ENCODE results near the gene SH3BP1.

Gene SH3BP1

DNA sequence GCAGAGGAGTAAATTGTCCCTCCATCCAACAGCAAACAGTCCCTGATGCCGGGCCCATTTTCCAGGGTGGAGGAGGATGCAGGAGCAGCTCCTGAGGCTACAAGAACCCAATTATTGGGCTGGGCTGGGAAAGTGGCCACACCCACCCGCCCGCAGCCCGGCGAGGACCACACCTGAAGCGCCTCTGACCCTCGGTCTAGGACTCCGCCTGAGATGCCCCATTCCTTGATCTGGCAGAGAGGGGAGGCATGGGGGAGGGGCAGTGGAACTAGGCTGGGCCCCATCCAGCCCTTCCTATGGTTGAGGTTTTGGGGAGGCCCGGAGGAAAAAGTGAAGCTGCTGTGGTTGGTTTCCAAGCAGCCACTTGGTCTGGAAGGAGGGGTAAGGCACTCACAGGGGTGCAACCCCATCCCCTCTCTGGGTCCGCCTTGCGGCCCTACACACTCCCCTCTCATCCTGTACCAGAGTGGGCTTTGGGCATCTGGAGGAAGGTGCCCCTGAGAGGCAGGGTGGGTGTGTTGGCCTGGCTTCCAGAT is 33.5 kb downstream of the SH3BP1 start:
- no peak overlapping the region for H3K4me3 ChIP-seq (replicated peaks; ENCODE audit: low read depth, low read length)
- H3K36me3 ChIP-seq (ENCODE audit: control insufficient read depth, insufficient read depth, low read length) = peaks cover 1% of the 10 kb centered on the region; the same call in 1 of the 2 replicates
- H3K27me3 ChIP-seq (replicated peaks; ENCODE audit: control insufficient read depth, insufficient read depth, low read length) = no peaks in the 10 kb centered on the region
- TF ChIP-seq, protein P1, sequence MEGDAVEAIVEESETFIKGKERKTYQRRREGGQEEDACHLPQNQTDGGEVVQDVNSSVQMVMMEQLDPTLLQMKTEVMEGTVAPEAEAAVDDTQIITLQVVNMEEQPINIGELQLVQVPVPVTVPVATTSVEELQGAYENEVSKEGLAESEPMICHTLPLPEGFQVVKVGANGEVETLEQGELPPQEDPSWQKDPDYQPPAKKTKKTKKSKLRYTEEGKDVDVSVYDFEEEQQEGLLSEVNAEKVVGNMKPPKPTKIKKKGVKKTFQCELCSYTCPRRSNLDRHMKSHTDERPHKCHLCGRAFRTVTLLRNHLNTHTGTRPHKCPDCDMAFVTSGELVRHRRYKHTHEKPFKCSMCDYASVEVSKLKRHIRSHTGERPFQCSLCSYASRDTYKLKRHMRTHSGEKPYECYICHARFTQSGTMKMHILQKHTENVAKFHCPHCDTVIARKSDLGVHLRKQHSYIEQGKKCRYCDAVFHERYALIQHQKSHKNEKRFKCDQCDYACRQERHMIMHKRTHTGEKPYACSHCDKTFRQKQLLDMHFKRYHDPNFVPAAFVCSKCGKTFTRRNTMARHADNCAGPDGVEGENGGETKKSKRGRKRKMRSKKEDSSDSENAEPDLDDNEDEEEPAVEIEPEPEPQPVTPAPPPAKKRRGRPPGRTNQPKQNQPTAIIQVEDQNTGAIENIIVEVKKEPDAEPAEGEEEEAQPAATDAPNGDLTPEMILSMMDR (IDR thresholded peaks at IDR 0.05; ENCODE audit: insufficient read depth, low read length, poor library complexity, severe bottlenecking) = no peak
- no peak for DNase-seq (ENCODE audit: extremely low read depth, insufficient read length)

DNA sequence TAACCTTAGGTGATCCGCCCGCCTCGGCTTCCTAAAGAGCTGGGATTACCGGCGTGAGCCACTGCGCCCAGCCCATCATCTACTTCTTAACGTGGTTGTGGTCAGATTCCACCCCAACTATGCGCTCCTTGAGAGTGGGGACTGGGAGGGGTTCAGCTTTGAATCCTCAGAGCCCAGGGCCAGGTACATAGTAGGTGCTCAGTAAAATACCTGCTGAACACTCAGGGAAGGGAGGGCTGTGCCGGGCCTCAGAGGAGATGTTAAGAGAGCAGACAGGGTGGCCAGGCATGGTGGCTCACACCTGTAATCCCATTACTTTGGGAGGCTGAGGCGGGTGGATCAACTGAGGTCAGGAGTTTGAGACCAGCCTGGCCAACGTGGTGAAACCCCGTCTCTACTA is 34.8 kb downstream of the SH3BP1 start:
- Histone ChIP-seq H3K36me3 (ENCODE audit: control insufficient read depth, insufficient read depth, low read length) (peaks cover 5% of the 10 kb centered on the region), H3K27me3 (replicated peaks; ENCODE audit: control insufficient read depth, insufficient read depth, low read length) (no peaks in the 10 kb centered on the region), H3K4me3 (replicated peaks; ENCODE audit: low read depth, low read length) (no peak overlapping the region)
- TF ChIP-seq, protein P1 (IDR thresholded peaks at IDR 0.05; ENCODE audit: insufficient read depth, low read length, poor library complexity, severe bottlenecking) = no peak
- DNase-seq (ENCODE audit: extremely low read depth, insufficient read length) = no peak

DNA sequence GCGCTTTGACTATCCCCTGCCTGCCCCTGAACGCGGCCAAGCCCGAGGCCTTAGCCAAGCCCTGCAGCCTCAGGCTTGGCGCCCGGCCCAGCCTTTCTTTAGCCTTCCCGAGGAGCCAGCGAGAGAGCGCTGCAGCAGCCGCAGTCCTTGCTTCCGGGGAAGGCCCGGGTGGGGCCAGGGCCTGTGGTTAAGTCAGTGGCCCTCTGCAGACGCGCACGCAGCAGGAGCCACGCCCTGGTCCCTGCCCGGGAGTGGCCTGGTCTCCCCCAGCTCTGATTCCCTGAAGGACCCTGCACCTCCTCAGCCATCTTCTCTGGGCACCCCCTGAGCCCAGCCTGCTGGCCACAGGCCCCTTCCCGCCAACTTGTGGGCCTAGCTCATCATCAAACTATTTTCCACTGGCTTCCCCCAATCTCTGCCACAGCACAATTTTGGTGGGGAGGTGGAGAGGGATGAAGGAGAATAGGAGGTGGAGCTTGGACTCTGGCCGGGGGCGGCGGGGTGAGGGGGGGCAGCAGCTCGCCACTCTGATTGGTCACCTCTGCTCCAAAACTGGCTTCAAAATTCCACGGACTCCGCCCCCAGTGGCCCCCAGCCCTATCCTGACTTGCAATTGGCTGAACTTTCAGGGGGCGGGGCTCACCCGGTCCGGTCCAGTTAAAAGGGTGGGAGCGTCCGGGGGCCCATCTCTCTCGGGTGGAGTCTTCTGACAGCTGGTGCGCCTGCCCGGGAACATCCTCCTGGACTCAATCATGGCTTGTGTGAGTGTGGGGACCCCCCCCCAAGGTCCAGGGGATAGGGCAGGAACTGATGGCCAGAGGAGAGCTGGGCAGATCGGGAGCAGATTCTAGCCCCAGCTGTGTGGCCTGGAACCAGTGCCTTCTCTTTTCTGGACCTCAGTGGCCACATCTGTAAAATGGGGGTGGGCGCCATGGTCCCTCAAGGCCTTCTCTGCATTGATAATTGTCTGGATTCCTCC is 35.8 kb downstream of the SH3BP1 start, which contains the start of gene LGALS1:
TSS of gene LGALS1 (plus strand) at position 686 of the 979 bp plus-strand sequence. CDS start at position 753, 67 bp downstream.
- peak; percentile 86 for DNase-seq (ENCODE audit: extremely low read depth, insufficient read length)
- TF ChIP-seq, protein P1 (IDR thresholded peaks at IDR 0.05; ENCODE audit: insufficient read depth, low read length, poor library complexity, severe bottlenecking) = no peak
- Histone ChIP-seq H3K36me3 (ENCODE audit: control insufficient read depth, insufficient read depth, low read length) (peaks cover 10% of the 10 kb centered on the region), H3K4me3 (replicated peaks; ENCODE audit: low read depth, low read length) (peak within 1 kb of the TSS; percentile 84), H3K27me3 (replicated peaks; ENCODE audit: control insufficient read depth, insufficient read depth, low read length) (no peaks in the 10 kb centered on the region)

DNA sequence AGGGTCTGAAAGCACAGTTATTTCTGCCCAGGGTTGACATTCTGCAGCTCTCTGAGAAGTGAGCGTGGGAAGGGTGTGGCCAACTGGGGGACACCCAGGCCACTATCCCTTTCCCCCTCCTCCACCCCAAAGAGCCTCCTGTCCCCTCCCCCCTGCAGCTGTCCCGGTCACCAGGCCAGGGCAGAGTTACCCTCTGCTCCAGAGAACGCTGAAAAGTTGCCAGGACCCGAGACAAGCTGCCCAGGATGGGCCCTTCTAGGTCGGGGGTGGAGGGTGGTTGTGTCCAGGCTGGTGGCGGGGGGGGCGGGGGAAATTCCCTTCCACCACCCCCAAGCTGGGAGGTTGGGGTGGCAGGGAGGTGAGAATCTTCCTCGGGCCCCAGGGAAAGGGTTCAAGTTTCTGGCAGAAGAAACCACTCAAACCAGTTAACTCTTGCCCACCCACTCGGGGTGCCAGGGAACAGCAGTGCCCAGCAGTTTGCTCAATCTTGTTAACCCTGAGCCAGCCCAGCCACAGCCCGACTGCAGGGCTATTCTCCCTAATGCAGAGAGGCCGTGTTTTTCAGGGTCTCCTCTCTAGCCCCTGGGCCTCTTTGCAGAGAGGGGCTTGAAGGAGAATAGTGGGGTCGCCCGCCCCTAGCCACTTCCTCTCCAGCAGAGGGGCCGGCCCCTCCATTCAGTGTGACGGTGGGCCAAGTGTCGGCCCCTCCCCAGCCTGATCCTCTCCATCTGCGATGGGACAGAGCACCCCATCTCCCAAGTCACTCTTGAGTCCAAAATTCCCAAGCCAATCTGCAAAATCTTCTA is 36.7 kb downstream of the SH3BP1 start:
- DNase-seq (ENCODE audit: extremely low read depth, insufficient read length) = no peak
- Histone ChIP-seq H3K4me3 (replicated peaks; ENCODE audit: low read depth, low read length) (peak overlapping the region; percentile 84), H3K27me3 (replicated peaks; ENCODE audit: control insufficient read depth, insufficient read depth, low read length) (no peaks in the 10 kb centered on the region), H3K36me3 (ENCODE audit: control insufficient read depth, insufficient read depth, low read length) (peaks cover 10% of the 10 kb centered on the region)
- TF ChIP-seq, protein P1 (IDR thresholded peaks at IDR 0.05; ENCODE audit: insufficient read depth, low read length, poor library complexity, severe bottlenecking) = no peak

DNA sequence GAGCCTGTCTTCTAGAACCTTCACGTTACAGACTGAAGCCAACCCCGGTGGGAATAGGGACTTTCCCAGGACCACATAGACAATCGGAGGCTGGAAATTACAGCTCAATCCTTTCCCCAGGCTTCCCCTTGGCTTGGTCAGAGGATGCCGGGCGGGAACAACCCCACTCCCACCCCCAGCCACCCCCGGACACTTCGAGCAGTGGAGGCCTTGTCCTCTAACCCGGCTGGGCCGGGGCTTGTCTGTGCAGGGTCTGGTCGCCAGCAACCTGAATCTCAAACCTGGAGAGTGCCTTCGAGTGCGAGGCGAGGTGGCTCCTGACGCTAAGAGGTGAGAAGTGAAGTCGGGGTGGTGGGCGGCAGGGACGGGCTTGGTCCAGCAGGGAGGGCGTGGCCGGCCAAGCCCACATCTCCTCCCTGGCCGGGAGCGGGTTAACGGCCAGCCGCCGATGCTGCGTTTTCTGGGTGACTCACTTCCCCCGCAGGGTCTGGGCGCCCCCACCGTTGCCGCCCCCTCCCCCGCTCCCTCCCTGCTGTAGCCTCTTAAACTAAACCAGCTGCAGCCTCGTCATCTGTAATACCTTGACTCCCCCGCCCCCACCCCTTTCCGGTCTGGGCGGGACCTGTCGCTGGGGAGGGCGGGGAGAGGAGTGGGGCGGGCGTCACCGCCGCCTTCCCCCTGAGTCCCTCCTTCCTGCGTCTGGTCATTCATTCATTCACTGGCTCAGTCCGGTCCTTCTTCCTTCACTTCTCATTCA is 37.4 kb downstream of the SH3BP1 start:
- peak; percentile 93 for DNase-seq (ENCODE audit: extremely low read depth, insufficient read length)

More for the DNA sequence above, 37.4 kb downstream of the SH3BP1 start:
- peak overlapping the region; percentile 84 for H3K4me3 ChIP-seq (replicated peaks; ENCODE audit: low read depth, low read length)
- H3K36me3 ChIP-seq (ENCODE audit: control insufficient read depth, insufficient read depth, low read length) = peaks cover 10% of the 10 kb centered on the region
- TF ChIP-seq, protein P1 (IDR thresholded peaks at IDR 0.05; ENCODE audit: insufficient read depth, low read length, poor library complexity, severe bottlenecking) = no peak
- no peaks in the 10 kb centered on the region for H3K27me3 ChIP-seq (replicated peaks; ENCODE audit: control insufficient read depth, insufficient read depth, low read length)
